HepG2 (cell line): ENCODE results near the gene PHYHIPL. TPM values are rescaled to one million over a fixed set of nuclear protein-coding genes. Genes with fewer than 3 reads are reported as not detected.

ENCODE experiments used
- ATAC-seq: fragments of 200-7000 bp; cut with Tn5 transposase; 3 replicates; pipeline ENCODE4 v1.9.1; 2020; ENCODE audit warnings: mild to moderate bottlenecking, moderate library complexity
- BruUV-seq: library from RNA; stranded (reverse); fragments of 400-500 nt; replicated peaks from 2 replicates; lab custom pipeline; 2021; lab: Mats Ljungman, UMichigan
- CTCF ChIA-PET: fragments of 300-600 bp; formaldehyde crosslinking; extraction: SDS; loops from one replicate; lab custom pipeline; 2021; ENCODE audit warnings: low total read pairs, inconsistent platforms, low intra/inter-chr PET ratio; lab: Yijun Ruan, JAX
- POLR2A ChIA-PET: fragments of 350-600 bp; sonication (Branson Sonifier 250); formaldehyde crosslinking; loops from one replicate; lab custom pipeline; 2020; ENCODE audit warnings: antibody characterized with exemption, inconsistent platforms; lab: Yijun Ruan, JAX
- DNase-seq: peaks from one replicate; pipeline ENCODE4 v3.0.0-alpha.2; 2015; ENCODE audit warnings: low spot score
- FAIRE-seq: peaks from 3 replicates; lab custom pipeline; 2011; peaks lifted over from hg19 to GRCh38; lab: Jason Lieb, UNC
- H2AFZ ChIP-seq: one replicate; pipeline ENCODE4 v1.6.1; 2011; ENCODE audit warnings: low read length, inconsistent platforms
- H3K27ac ChIP-seq: fragments of 300-600 bp; 3 replicates; pipeline ENCODE4 v1.8.0; 2011; ENCODE audit warnings: mixed run types, mild to moderate bottlenecking, mixed read lengths, low read length, inconsistent platforms; ENCODE audit not compliant: insufficient read depth; ENCODE audit errors: extremely low read length
- H3K27me3 ChIP-seq, 2 experiments: fragments of 200-600 bp in 1 of 2; 2 replicates in 1 of 2; 3 replicates in 1 of 2; pipeline versions ENCODE4 v1.6.0 to v1.8.0; 2011; ENCODE audit warnings: low read length in 2 of 2, mild to moderate bottlenecking in 2 of 2, moderate library complexity in 2 of 2, inconsistent platforms in 1 of 2; ENCODE audit not compliant: insufficient read depth in 2 of 2, control insufficient read depth in 1 of 2
- H3K36me3 ChIP-seq, 2 experiments: fragments of 200-600 bp in 1 of 2; replicated peaks in 1 of 2; 2 replicates in 1 of 2; 3 replicates in 1 of 2; pipeline versions ENCODE4 v1.5.1 to v1.8.0; 2011; ENCODE audit warnings: low read length in 2 of 2, inconsistent platforms in 1 of 2; ENCODE audit not compliant: insufficient read depth in 2 of 2, control insufficient read depth in 1 of 2
- H3K4me1 ChIP-seq: 2 replicates; pipeline ENCODE4 v1.5.1; 2012; ENCODE audit warnings: low read length, inconsistent platforms; ENCODE audit not compliant: insufficient read depth
- H3K4me2 ChIP-seq: 2 replicates; pipeline ENCODE4 v1.6.0; 2011; ENCODE audit warnings: low read depth, low read length, inconsistent platforms
- H3K4me3 ChIP-seq, 3 experiments: fragments of 200-600 bp in 1 of 3; sonication (generic), shearing (Covaris generic) in 1 of 3; replicated peaks in 1 of 3; 2 replicates each; pipeline ENCODE4 v1.5.1; 2011 to 2016; ENCODE audit warnings: low read length in 3 of 3, inconsistent platforms in 2 of 3, low read depth in 2 of 3, mild to moderate bottlenecking in 2 of 3, control low read depth in 1 of 3, mixed read lengths in 1 of 3; ENCODE audit not compliant: insufficient read depth in 1 of 3
- H3K79me2 ChIP-seq: one replicate; pipeline ENCODE4 v1.6.1; 2011; ENCODE audit warnings: low read length, inconsistent platforms; ENCODE audit not compliant: insufficient read depth
- H3K9ac ChIP-seq: 2 replicates; pipeline ENCODE4 v1.6.0; 2011; ENCODE audit warnings: mild to moderate bottlenecking, low read depth, low read length, inconsistent platforms; ENCODE audit not compliant: insufficient read depth
- H3K9me3 ChIP-seq: 2 replicates; pipeline ENCODE4 v1.5.1; 2012; ENCODE audit warnings: mild to moderate bottlenecking, low read length
- H4K20me1 ChIP-seq: 2 replicates; pipeline ENCODE4 v1.6.0; 2011; ENCODE audit warnings: inconsistent platforms, mild to moderate bottlenecking, low read length, moderate library complexity; ENCODE audit not compliant: insufficient read depth
- CBX1 ChIP-seq: IDR thresholded peaks from one replicate; pipeline ENCODE4 v1.6.1; 2016; ENCODE audit warnings: antibody characterized with exemption, low read depth
- HMGA1 ChIP-seq: sonication (generic); formaldehyde crosslinking; conservative IDR thresholded peaks from 2 replicates; pipeline ENCODE4 v1.4.0; 2020; ENCODE audit warnings: missing genetic modification reagents
- LCORL ChIP-seq, 2 experiments: fragments of 450-650 bp in 1 of 2; sonication (generic) in 1 of 2; formaldehyde crosslinking in 1 of 2; IDR thresholded peaks; 2 replicates each; pipeline versions ENCODE4 v1.5.0 to v1.6.1; 2017 to 2020; ENCODE audit warnings: antibody characterized with exemption in 1 of 2, missing genetic modification reagents in 1 of 2
- NRL ChIP-seq: sonication (generic); formaldehyde crosslinking; IDR thresholded peaks from 2 replicates; pipeline ENCODE4 v1.5.0; 2020; ENCODE audit warnings: missing genetic modification reagents, mild to moderate bottlenecking, moderate library complexity, borderline replicate concordance
- RNF2 ChIP-seq: fragments of 450-650 bp; conservative IDR thresholded peaks from 2 replicates; pipeline ENCODE4 v1.6.1; 2016; ENCODE audit warnings: low read depth
- SATB2 ChIP-seq: sonication (generic); formaldehyde crosslinking; IDR thresholded peaks from 2 replicates; pipeline ENCODE4 v1.5.0; 2020; ENCODE audit warnings: missing genetic modification reagents
- SIN3A ChIP-seq: IDR thresholded peaks from 2 replicates; pipeline ENCODE4 v1.6.1; 2011; ENCODE audit warnings: low read depth, mild to moderate bottlenecking, control low read depth, low read length, borderline replicate concordance
- TCF7 ChIP-seq: sonication (generic); IDR thresholded peaks from 2 replicates; pipeline ENCODE4 v1.6.1; 2016; ENCODE audit warnings: antibody characterized with exemption, low read depth
- ZBTB1 ChIP-seq: sonication (generic); formaldehyde crosslinking; IDR thresholded peaks from 2 replicates; pipeline ENCODE4 v1.4.0; 2020; ENCODE audit warnings: missing genetic modification reagents, borderline replicate concordance
- ZFP62 ChIP-seq: sonication (generic); formaldehyde crosslinking; IDR thresholded peaks from 2 replicates; pipeline ENCODE4 v1.4.0; 2020; ENCODE audit warnings: missing genetic modification reagents
- ZNF33A ChIP-seq: sonication (generic); formaldehyde crosslinking; IDR thresholded peaks from 2 replicates; pipeline ENCODE4 v1.5.1; 2020; ENCODE audit warnings: missing genetic modification reagents, mild to moderate bottlenecking, moderate library complexity, borderline replicate concordance
- ZNF569 ChIP-seq: sonication (generic); formaldehyde crosslinking; IDR thresholded peaks from 2 replicates; pipeline ENCODE4 v1.5.0; 2020; ENCODE audit warnings: mild to moderate bottlenecking, missing genetic modification reagents, moderate library complexity, borderline replicate concordance
- ZNF619 ChIP-seq: sonication (generic); formaldehyde crosslinking; IDR thresholded peaks from 2 replicates; pipeline ENCODE4 v1.4.0; 2020; ENCODE audit warnings: mild to moderate bottlenecking, missing genetic modification reagents
- ZNF670 ChIP-seq: sonication (generic); formaldehyde crosslinking; IDR thresholded peaks from 2 replicates; pipeline ENCODE4 v1.8.0; 2022; ENCODE audit warnings: mild to moderate bottlenecking, missing genetic modification reagents, borderline replicate concordance
- ZNF790 ChIP-seq: sonication (generic); formaldehyde crosslinking; IDR thresholded peaks from 2 replicates; pipeline ENCODE4 v1.8.0; 2022; ENCODE audit warnings: missing genetic modification reagents, mild to moderate bottlenecking, borderline replicate concordance
- ZNF841 ChIP-seq: sonication (generic); formaldehyde crosslinking; IDR thresholded peaks from 2 replicates; pipeline ENCODE4 v1.8.1; 2023; ENCODE audit warnings: missing genetic modification reagents, borderline replicate concordance
- ZNF883 ChIP-seq: sonication (generic); formaldehyde crosslinking; IDR thresholded peaks from 2 replicates; pipeline ENCODE4 v1.5.1; 2020; ENCODE audit warnings: mild to moderate bottlenecking, missing genetic modification reagents; ENCODE audit errors: not compliant biosample characterization
- in situ Hi-C: cut with HindIII; loops from 2 replicates; pipeline ENCODE4 v1.10.0; 2017; ENCODE audit warnings: low pct_unique_long_range_greater_than_20kb; ENCODE audit not compliant: extremely low pct_ligation_motif_present
- intact Hi-C: fragments of 100-400 bp; cut with micrococcal nuclease; formaldehyde crosslinking; loops from one replicate; pipeline ENCODE4 v1.10.0; 2022; ENCODE audit not compliant: unreplicated experiment
- polyA plus RNA-seq, 8 experiments: library from polyadenylated mRNA; depleted of rRNA in 3 of 8; stranded (reverse) in 7 of 8; unstranded in 1 of 8; fragments of >200 nt; fragmentation: Illumina TruSeq in 4 of 8; extraction: Trizol in 4 of 8; gene quantifications; 2 replicates each; pipeline versions ENCODE4 v1.2.1 to v1.2.3, GENCODE V29; 2011 to 2016; ENCODE audit warnings: low read depth in 4 of 8, missing spikeins in 1 of 8, mixed read lengths in 1 of 8; ENCODE audit not compliant: insufficient read depth in 1 of 8
- total RNA-seq, 5 experiments: library from RNA; depleted of rRNA; stranded (reverse); fragments of >200 nt; fragmentation: Illumina TruSeq; extraction: Trizol; gene quantifications; 2 replicates each; pipeline ENCODE4 v1.2.3, GENCODE V29; 2016; ENCODE audit warnings: low read depth in 1 of 5
- TF ChIP-seq, protein P1 (sequence below): sonication (generic); formaldehyde crosslinking; IDR thresholded peaks from 2 replicates; pipeline ENCODE4 v1.4.0; 2020; ENCODE audit warnings: missing genetic modification reagents
- TF ChIP-seq, protein P2 (sequence below): sonication (generic); formaldehyde crosslinking; IDR thresholded peaks from 2 replicates; pipeline ENCODE4 v1.5.0; 2020; ENCODE audit warnings: mild to moderate bottlenecking, missing genetic modification reagents, moderate library complexity

PHYHIPL gene
- total and polyA plus RNA-seq, 2 of the 13 experiments (the other 11 are each of a cell fraction or from before 2014, with no cell fraction given) = 40.6 to 78.5 TPM

DNA sequence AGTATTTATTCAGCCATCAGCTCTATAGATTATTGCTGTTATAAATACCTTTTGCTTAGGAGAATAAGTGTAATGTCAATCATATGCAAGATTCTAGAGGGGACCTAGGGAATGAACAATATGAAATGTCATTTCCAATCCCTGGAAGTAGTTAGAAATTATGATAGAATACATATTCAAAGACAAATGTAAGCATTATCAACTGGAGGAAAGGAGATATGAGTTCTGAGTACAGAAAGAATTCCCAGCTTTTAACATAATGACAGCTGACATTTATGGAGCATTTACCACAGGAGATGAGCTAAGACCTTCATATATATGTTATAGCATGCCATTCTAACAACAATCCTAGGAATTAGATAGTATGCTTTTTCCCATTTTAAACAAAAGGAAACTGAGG, 99.7 kb downstream of the PHYHIPL start:
- H3K4me2 ChIP-seq = no peak overlapping the region

More for the DNA sequence above, 99.7 kb downstream of the PHYHIPL start:
- DNase-seq (no peak), ATAC-seq (no peak), FAIRE-seq (no peak)
- Histone ChIP-seq H3K9ac (no peak overlapping the region), H3K36me3 (no peaks in the 10 kb centered on the region), H3K4me3 (no peak overlapping the region), H3K9me3 (no peaks in the 10 kb centered on the region), H3K79me2 (no peaks in the 10 kb centered on the region), H4K20me1 (no peaks in the 10 kb centered on the region), H2AFZ (no peak overlapping the region), H3K27ac (no peak overlapping the region), H3K4me1 (no peaks in the 10 kb centered on the region), H3K27me3 (no peaks in the 10 kb centered on the region)
- in situ Hi-C loops (no loop called here), intact Hi-C loops (no loop called here)
- CTCF ChIA-PET = no interaction called here
- BruUV-seq = no TSS peak
- POLR2A ChIA-PET = no interaction called here
- TF ChIP-seq LCORL (IDR thresholded peaks at IDR 0.05) = no peak
- TF ChIP-seq LCORL (CRISPR knock-in tag; IDR thresholded peaks at IDR 0.05) = no peak
- no peak for TF ChIP-seq ZNF670
- no peak for TF ChIP-seq ZNF33A (CRISPR knock-in tag)
- TF ChIP-seq NRL (CRISPR knock-in tag) = no peak
- TF ChIP-seq, protein P1, sequence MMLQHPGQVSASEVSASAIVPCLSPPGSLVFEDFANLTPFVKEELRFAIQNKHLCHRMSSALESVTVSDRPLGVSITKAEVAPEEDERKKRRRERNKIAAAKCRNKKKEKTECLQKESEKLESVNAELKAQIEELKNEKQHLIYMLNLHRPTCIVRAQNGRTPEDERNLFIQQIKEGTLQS (CRISPR knock-in tag) = no peak
- TF ChIP-seq ZFP62 = no peak
- no peak for TF ChIP-seq SATB2 (CRISPR knock-in tag)
- no peak for TF ChIP-seq ZNF790 (CRISPR knock-in tag)
- TF ChIP-seq TCF7 = no peak
- TF ChIP-seq ZNF569 (CRISPR knock-in tag) = no peak
- no peak for TF ChIP-seq ZNF841 (CRISPR knock-in tag)
- TF ChIP-seq SIN3A = no peak
- no peak for TF ChIP-seq ZNF883
- TF ChIP-seq CBX1 = no peak
- no peak for TF ChIP-seq ZBTB1
- TF ChIP-seq RNF2 = no peak
- TF ChIP-seq HMGA1 (CRISPR knock-in tag) = no peak
- no peak for TF ChIP-seq ZNF619 (CRISPR knock-in tag)
- TF ChIP-seq, protein P2, sequence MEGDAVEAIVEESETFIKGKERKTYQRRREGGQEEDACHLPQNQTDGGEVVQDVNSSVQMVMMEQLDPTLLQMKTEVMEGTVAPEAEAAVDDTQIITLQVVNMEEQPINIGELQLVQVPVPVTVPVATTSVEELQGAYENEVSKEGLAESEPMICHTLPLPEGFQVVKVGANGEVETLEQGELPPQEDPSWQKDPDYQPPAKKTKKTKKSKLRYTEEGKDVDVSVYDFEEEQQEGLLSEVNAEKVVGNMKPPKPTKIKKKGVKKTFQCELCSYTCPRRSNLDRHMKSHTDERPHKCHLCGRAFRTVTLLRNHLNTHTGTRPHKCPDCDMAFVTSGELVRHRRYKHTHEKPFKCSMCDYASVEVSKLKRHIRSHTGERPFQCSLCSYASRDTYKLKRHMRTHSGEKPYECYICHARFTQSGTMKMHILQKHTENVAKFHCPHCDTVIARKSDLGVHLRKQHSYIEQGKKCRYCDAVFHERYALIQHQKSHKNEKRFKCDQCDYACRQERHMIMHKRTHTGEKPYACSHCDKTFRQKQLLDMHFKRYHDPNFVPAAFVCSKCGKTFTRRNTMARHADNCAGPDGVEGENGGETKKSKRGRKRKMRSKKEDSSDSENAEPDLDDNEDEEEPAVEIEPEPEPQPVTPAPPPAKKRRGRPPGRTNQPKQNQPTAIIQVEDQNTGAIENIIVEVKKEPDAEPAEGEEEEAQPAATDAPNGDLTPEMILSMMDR (CRISPR knock-in tag) = no peak
